ENCODE data around the gene LARGE2.

LARGE2 gene

GRCh38 chr11:45926001-45926401 is 3.5 kb downstream of the LARGE2 start:
- no peak overlapping the region for H3K4me3 ChIP-seq
- H3K27ac ChIP-seq: no peak overlapping the region

DNA sequence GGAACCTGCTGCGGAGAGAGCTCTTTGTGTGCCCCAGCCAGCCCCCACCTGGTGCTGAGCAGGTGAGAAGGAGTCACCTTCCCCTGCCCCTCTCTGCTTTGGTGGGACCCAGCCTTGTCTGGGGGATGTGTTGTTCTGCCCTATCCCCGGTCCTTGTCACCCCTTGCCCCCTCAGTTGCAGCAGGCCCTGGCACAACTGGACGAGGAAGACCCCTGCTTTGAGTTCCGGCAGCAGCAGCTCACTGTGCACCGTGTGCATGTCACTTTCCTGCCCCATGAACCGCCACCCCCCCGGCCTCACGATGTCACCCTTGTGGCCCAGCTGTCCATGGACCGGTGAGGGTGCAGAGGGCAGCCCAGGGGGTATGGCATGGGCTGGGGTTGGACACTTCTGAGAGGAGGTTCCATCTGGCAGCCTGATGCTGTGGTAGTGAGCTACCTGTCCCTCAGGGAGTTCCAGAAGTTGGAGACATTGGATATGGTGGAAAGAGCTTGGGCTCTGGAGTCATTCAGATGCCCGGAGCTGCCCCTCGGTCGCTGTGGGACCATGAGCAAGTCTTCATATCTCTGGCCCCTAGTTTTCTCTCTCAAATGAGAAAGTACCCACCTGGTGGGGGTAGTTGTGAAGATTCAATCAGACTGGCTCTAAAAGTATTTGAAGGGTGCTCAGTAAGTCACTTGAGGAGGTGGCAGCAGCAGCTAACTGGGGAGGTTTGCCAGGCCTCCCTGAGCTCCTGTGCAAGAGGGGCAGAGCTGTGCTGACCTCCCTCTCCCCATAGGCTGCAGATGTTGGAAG is 4.3 kb downstream of the LARGE2 start:
- Histone ChIP-seq H3K4me3 (no peak overlapping the region), H3K27ac (peak overlapping the region in 1 of 21 experiments; percentile 16)

- Histone ChIP-seq H3K4me3 (no peak overlapping the region), H3K27ac (peak overlapping the region in 1 of 21 experiments; percentile 16)
These were observed 4.9 kb downstream of the LARGE2 start for GRCh38 chr11:45927332-45927683.

DNA sequence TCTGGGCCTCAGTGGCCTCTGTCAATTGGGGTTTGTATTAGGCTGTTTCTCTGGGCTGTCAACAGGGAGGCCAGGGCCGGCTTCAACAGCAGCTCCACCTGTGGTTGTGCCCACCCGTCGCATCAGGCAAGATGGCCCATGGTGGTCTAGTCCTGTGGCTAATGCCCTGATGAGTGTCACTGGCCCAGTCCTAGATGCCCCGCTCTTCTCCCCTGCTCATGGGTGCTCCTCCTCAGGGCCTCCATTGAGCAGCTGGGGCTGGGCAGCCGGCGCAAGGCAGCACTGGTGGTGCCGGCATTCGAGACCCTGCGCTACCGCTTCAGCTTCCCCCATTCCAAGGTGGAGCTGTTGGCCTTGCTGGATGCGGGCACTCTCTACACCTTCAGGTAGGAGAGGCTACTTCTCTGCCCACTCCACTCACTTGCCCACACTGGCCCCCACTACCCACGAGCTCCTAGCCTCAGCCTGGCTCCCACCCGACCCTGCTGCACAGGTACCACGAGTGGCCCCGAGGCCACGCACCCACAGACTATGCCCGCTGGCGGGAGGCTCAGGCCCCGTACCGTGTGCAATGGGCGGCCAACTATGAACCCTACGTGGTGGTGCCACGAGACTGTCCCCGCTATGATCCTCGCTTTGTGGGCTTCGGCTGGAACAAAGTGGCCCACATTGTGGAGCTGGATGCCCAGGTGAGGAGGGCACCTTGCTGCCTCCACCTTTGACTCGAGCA is 5.4 kb downstream of the LARGE2 start:
- Histone ChIP-seq H3K27ac (peak overlapping the region in 7 of 21 experiments; percentile 1 to 94 (median 46)), H3K4me3 (no peak overlapping the region)

DNA sequence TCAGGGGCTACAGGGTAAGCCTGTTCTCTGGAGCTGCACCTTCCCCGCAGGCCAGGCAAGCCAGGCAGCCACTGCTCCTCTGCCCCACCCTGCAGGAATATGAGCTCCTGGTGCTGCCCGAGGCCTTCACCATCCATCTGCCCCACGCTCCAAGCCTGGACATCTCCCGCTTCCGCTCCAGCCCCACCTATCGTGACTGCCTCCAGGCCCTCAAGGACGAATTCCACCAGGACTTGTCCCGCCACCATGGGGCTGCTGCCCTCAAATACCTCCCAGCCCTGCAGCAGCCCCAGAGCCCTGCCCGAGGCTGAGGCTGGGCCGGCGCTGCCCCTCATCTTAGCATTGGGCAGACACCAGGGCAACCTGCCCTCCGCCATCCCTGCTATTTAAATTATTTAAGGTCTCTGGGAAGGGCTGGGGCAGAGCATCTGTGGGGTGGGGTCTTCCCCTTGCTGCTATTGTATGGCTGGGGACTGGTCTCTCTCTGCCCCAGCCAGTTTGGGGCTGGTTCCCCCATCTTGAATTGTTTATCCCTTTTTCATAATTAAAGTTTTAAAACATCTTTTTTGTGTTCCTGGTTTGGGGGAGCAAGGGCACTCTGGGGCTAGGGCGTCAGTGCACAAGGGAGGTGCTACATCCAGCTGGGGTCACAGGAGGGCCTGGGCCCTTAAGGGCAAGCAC is 6.2 kb downstream of the LARGE2 start:
- Histone ChIP-seq H3K4me3 (no peak overlapping the region), H3K27ac (peak overlapping the region in 11 of 21 experiments; percentile 1 to 94 (median 46))

DNA sequence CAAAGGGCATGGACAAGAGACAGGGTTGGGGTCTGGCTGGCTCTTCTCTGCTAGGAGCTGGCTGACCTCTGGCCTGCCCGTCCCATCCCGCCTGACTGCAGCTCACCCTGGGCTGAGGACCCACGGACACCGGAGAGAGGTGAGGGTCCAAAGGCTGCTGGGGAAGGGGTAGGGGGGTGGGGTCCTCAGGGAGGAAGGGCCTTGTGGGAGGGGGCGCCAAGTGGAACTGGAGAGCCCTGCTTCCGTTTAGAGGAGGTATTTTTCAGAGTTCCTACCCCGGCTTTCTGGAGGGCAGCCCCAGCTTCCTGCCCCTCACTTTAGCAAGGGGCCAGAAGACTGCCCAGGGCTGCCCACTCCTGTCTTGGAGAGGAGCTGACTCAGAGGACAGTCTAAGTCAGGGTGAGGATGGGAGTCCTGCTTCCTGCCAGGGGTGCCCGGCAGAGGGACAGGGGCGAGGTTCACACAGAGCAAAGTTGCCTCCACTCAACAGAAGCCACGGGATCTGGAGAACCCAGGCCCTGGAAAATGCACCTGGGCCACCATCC is 7.1 kb downstream of the LARGE2 start:
- Histone ChIP-seq H3K27ac (peak overlapping the region in 19 of 21 experiments; percentile 4 to 94 (median 60)), H3K4me3 (peak overlapping the region in 1 of 7 experiments; percentile 5)

- Histone ChIP-seq H3K27ac (peak overlapping the region in 20 of 21 experiments; percentile 23 to 94 (median 64)), H3K4me3 (peak overlapping the region in 1 of 7 experiments; percentile 9)
These were observed 7.8 kb downstream of the LARGE2 start for GRCh38 chr11:45930031-45930794.

DNA sequence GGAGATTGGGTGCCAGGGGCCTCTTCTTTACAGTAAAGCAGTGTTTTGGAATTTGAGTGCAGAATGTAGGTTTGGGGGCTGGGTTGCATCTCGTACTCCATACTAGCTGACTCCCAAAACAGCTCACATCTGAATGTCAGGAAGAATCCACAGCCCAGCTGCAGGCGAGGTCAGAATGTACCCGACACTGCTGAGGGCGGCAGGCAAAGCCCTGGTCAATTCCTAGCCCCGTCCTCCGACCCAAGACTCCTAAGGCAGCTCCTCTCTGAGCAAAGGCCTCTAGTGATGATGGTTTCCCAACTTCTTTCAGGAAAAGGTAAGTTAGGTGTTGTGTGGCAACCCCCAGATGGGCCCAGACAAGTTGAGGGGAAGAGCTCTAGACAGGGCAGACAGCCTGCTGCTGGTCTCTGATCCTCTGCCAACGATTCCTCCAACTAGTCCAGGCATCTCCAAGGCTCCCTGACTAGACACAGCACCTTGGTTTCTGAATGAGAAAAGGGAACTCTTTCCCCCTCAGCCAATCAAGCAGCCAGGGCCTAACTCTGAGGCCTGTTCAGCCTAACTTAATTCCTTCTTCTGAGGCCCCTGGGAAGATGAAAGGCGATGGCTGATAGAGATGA is 8.6 kb downstream of the LARGE2 start:
- H3K4me3 ChIP-seq: peak overlapping the region in 1 of 7 experiments; percentile 9
- peak overlapping the region in 19 of 21 experiments; percentile 22 to 94 (median 68) for H3K27ac ChIP-seq

DNA sequence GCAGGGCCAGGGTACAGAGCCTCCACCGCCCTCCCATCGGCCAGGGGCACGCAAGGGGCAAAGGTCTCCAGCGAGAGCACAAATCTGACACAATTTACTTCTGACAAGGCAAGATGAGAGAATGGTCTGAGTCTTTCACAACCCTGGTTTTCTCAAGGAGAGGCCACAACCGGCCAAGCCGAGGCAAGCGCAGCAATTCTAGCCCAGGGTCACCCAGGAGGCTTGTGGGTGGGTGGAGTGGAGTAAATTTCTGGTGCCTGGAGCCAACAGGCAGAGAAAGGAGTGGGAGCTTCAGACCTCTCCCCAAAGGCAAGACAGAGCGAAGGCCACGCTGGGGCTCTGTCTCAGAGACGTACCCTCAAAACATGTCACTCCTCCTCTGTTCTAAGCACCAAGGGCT is 9.3 kb downstream of the LARGE2 start:
- H3K4me3 ChIP-seq: peak overlapping the region in 2 of 7 experiments; percentile 9 to 31
- H3K27ac ChIP-seq: peak overlapping the region in 17 of 21 experiments; percentile 39 to 94 (median 68)

DNA sequence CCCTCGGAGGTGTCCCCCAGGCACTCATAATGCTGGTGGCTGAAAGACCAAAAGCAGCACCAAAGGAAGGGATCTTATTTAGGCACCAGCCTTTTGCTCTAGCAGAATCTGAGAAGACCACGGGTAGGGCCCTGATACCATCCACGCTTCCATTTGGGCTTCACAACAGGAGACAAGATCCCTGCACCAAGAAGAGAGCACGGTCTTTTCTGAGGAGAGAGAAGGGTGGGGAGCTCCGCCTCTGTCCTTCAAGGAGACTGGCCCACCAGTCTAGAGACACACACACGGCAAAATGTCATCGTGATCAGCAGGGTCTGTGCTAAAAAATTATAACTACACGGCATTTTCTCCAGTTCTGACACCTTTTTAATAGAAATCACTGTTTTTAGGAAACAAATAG is 9.8 kb downstream of the LARGE2 start:
- peak overlapping the region in 16 of 21 experiments; percentile 39 to 94 (median 72) for H3K27ac ChIP-seq
- peak overlapping the region in 2 of 7 experiments; percentile 9 to 31 for H3K4me3 ChIP-seq

- H3K4me3 ChIP-seq: peak overlapping the region in 3 of 7 experiments; percentile 9 to 31 (median 14)
- peak overlapping the region in 11 of 21 experiments; percentile 5 to 94 (median 64) for H3K27ac ChIP-seq
These were observed 10.8 kb downstream of the LARGE2 start for GRCh38 chr11:45933131-45933831.

GRCh38 chr11:45933846-45934579 is 11.6 kb downstream of the LARGE2 start:
- H3K27ac ChIP-seq: peak overlapping the region in 9 of 21 experiments; percentile 11 to 94 (median 77)

DNA sequence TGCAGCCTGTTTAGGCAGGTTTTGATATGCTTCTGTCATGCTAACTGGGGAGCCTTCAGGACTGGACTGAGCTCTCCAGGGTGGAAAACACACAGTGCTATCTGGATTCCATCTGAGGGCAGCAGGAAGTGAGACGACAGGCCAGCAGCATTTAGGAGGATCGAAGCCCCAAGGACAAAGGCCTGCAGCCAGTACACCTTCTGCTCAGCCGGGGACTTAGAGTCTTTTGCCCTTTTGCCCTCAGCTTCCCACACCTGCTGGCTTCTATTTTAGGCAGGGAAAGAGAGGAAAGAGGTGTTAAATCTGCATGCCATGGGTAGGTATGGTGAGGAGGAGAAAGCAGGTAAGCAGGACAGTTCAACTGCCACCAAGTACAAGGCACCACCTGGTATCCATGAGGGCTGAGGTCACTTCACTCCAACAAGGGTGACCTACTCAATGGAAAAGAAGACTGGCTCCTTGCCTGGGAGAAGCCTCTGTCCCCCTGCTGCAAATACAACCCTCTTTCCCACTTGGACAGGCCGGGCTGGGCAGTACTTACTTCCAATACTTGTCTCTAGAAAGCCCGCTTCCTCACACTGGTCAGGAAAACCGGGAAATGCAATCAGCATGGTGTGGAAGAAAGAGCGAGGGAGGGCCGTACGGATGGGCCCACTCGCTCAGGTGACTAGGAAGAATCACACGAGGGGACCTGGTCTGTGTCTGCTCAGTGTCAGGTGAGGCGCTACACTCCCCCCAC is 12.3 kb downstream of the LARGE2 start:
- H3K27ac ChIP-seq: peak overlapping the region in 9 of 21 experiments; percentile 8 to 94 (median 56)
- no peak overlapping the region for H3K4me3 ChIP-seq

More at GRCh38 chr11:45933846-45934579, 11.6 kb downstream of the LARGE2 start:
- H3K4me3 ChIP-seq: no peak overlapping the region

DNA sequence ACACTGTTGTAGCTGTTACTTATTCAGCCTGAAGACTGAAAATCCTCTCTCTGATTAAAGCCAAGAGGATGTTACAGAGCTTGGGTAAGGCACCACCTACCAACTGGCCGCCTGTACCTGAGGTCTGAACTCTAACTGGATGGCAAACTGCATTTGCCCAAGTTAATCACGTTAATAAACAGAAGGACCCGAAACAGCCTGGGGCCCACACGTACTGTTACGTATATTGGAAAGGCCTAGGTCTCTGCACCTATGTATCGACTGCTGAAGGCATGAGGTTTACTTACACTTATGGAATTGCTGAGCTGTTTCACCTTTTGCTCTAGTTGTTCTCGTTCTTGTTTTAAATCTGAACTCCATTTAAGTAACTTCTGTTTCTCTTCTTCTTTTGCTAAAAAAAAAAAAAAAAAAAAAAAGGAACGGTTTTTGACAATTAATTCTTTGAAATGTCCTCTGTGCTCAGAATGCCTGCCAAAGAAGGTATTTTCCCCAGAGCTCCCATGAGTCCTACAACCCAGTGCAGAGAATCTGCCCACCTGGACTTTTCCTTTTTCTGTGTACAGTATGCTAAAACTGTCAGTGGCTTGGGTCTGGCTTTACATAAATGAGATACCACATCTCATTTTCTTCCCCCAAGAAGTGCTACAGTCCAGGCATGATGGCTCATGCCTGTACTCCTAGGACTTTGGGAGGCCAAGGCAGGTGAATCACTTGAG is 13.1 kb downstream of the LARGE2 start:
- Histone ChIP-seq H3K4me3 (no peak overlapping the region), H3K27ac (peak overlapping the region in 5 of 21 experiments; percentile 8 to 86 (median 48))

- Histone ChIP-seq H3K27ac (no peak overlapping the region), H3K4me3 (no peak overlapping the region)
These were observed 14.1 kb downstream of the LARGE2 start for GRCh38 chr11:45936511-45937054.

- Histone ChIP-seq H3K27ac (no peak overlapping the region), H3K4me3 (no peak overlapping the region)
These were observed 15.5 kb downstream of the LARGE2 start for GRCh38 chr11:45937916-45938315.

Data from skin epidermis (tissue), 12 donors.